CD1c-positive myeloid dendritic cell (primary cell): Measurements from ENCODE around the gene SERAC1.

Experiments used
- DNase-seq: peaks from one replicate; pipeline ENCODE4 v3.0.0-alpha.2; 2016; ENCODE audit errors: extremely low spot score

Gene SERAC1

GRCh38 chr6:158078320-158078719 is 89.7 kb downstream of the SERAC1 start:
- no peak for DNase-seq

GRCh38 chr6:158077676-158078075 is 90.4 kb downstream of the SERAC1 start:
- no peak for DNase-seq

- no peak for DNase-seq
Observed at GRCh38 chr6:158076548-158076947, 91.5 kb downstream of the SERAC1 start.

- DNase-seq, result no peak
Observed at GRCh38 chr6:158073776-158074175, 94.3 kb downstream of the SERAC1 start.

GRCh38 chr6:158072083-158072721 is 95.9 kb downstream of the SERAC1 start:
- peak; percentile 72 for DNase-seq

- DNase-seq, result no peak
Observed at GRCh38 chr6:158071121-158072082, 96.7 kb downstream of the SERAC1 start.

- no peak for DNase-seq
Observed at GRCh38 chr6:158070513-158070912, 97.5 kb downstream of the SERAC1 start.

- no peak for DNase-seq
Observed at GRCh38 chr6:158069800-158070195, 98.3 kb downstream of the SERAC1 start.

GRCh38 chr6:158068893-158069799 is 98.9 kb downstream of the SERAC1 start:
- no peak for DNase-seq

GRCh38 chr6:158068156-158068892 is 99.7 kb downstream of the SERAC1 start:
- DNase-seq, result no peak

- DNase-seq, result no peak
Observed at GRCh38 chr6:158067436-158068015, 100.5 kb downstream of the SERAC1 start.

- DNase-seq, result no peak
Observed at GRCh38 chr6:158066136-158066781, 101.8 kb downstream of the SERAC1 start.

GRCh38 chr6:158064725-158065251 is 103.3 kb downstream of the SERAC1 start:
- no peak for DNase-seq

GRCh38 chr6:158063736-158064135 is 104.3 kb downstream of the SERAC1 start:
- no peak for DNase-seq

- no peak for DNase-seq
Observed at GRCh38 chr6:158061709-158062461, 106.2 kb downstream of the SERAC1 start.

- no peak for DNase-seq
Observed at GRCh38 chr6:158061361-158061708, 106.7 kb downstream of the SERAC1 start.

- peak; percentile 46 for DNase-seq
Observed at GRCh38 chr6:158060455-158061360, 107.4 kb downstream of the SERAC1 start.
